Kidney epithelial cell (primary cell): ENCODE data around the gene ABI1. TPM values are rescaled to one million over a fixed set of nuclear protein-coding genes. Genes with fewer than 3 reads are reported as not detected.
"Not testable (repeated sequence)": the region's sequence is repeated elsewhere in the genome, so short reads cannot be mapped to it uniquely, and the experiment has no call there.

Source experiments
- DNase-seq: peaks from one replicate; pipeline ENCODE4 v3.0.0-alpha.2; 2010; ENCODE audit warnings: low read depth
- H3K27me3 ChIP-seq: 2 replicates; pipeline ENCODE4 v1.6.0; 2011; ENCODE audit warnings: low read length; ENCODE audit not compliant: control insufficient read depth, insufficient read depth
- H3K36me3 ChIP-seq: 2 replicates; pipeline ENCODE4 v1.5.1; 2011; ENCODE audit warnings: low read length; ENCODE audit not compliant: control insufficient read depth, insufficient read depth
- H3K4me3 ChIP-seq: 2 replicates; pipeline ENCODE4 v1.5.1; 2011; ENCODE audit warnings: low read depth, mild to moderate bottlenecking, control low read depth, low read length
- total RNA-seq: library from RNA; depleted of rRNA; stranded (reverse); fragments of >200 nt; gene quantifications from 2 replicates; pipeline ENCODE4 v1.2.3, GENCODE V29; 2015
- TF ChIP-seq, protein P1 (sequence below): IDR thresholded peaks from 2 replicates; pipeline ENCODE4 v1.5.1; 2011; ENCODE audit warnings: mild to moderate bottlenecking, moderate library complexity, low read length, control low read depth, inconsistent platforms; ENCODE audit not compliant: insufficient read depth, poor library complexity, severe bottlenecking

The ABI1 gene
- total RNA-seq, 1 donor from 2014 or later: 41.6 TPM

- no peaks in the 10 kb centered on the region for H3K27me3 ChIP-seq
- H3K36me3 ChIP-seq: no peaks in the 10 kb centered on the region
- TF ChIP-seq, protein P1, sequence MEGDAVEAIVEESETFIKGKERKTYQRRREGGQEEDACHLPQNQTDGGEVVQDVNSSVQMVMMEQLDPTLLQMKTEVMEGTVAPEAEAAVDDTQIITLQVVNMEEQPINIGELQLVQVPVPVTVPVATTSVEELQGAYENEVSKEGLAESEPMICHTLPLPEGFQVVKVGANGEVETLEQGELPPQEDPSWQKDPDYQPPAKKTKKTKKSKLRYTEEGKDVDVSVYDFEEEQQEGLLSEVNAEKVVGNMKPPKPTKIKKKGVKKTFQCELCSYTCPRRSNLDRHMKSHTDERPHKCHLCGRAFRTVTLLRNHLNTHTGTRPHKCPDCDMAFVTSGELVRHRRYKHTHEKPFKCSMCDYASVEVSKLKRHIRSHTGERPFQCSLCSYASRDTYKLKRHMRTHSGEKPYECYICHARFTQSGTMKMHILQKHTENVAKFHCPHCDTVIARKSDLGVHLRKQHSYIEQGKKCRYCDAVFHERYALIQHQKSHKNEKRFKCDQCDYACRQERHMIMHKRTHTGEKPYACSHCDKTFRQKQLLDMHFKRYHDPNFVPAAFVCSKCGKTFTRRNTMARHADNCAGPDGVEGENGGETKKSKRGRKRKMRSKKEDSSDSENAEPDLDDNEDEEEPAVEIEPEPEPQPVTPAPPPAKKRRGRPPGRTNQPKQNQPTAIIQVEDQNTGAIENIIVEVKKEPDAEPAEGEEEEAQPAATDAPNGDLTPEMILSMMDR: no peak
- no peak overlapping the region for H3K4me3 ChIP-seq
- DNase-seq: no peak
These were observed 2.6 kb downstream of the ABI1 start for GRCh38 chr10:26857991-26858706.

GRCh38 chr10:26857553-26857952 is 3.2 kb downstream of the ABI1 start:
- not testable (repeated sequence) for DNase-seq, H3K27me3 ChIP-seq, H3K36me3 ChIP-seq, H3K4me3 ChIP-seq

DNA sequence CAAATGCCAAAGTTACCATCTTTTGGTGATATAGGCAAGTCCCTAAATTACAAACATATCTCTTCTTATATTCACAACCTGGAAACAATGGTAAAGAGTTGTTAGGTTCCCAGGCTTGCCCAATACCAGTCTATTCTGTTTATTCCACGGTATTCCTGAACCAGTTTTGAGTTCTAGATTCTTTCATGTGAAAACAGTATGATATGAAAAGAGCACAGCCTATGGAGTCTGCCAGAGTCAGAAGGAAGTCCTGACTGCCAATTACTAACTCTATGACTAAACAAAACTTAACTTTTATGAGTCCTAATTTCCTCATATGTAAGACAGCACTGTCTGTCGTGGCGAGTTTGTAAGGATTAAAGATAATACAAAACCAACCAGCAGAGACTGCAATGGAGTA is 5.6 kb downstream of the ABI1 start:
- Histone ChIP-seq H3K36me3 (no peaks in the 10 kb centered on the region), H3K4me3 (no peak overlapping the region), H3K27me3 (no peaks in the 10 kb centered on the region)
- no peak for DNase-seq
- TF ChIP-seq, protein P1: no peak

DNA sequence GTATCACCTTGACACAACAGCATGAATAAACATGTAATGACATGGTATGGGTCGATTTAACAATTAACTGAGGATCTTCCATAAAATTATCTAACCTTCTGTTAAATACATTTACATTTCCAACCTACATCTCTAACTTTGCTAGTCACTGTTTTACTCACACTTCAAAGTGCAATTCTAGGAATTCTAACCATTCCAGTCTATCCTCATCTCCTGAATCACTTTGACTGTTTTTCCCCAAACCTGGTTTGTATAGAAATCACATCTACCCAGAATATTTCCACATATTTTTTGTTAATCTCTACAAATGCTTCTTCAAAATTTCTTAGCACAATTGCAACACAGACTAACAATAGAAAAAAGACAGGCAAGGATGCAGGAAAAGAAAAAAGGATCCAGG is 6.2 kb downstream of the ABI1 start:
- TF ChIP-seq, protein P1: no peak
- no peaks in the 10 kb centered on the region for H3K27me3 ChIP-seq

DNA sequence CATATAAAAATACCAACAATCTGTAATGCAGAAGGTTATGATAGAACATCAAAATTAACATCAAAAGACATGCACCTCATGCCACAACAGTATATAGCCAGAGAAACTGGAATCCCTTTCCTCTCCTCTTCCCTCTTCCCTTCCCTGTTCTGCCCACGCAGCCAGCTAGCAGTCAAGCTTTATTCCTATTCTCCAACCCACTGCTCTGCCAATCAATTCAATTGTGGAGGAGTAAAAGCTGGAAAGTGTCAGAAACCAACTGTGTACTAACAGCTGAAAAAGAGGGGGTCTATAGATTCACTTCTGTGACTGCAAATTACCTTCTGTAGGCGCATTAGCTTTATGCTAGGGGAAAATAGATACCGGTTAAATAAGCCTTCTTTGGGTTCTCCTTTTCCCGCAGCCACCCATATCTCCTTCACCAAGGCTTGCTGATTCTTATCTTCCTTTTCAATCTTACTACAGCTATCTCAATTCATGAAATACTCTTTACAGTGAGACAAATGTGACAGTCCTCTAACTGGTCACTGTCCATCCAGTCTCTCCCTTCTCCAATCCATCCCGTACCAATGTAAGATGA is 16.3 kb downstream of the ABI1 start:
- no peaks in the 10 kb centered on the region for H3K36me3 ChIP-seq
- no peak overlapping the region for H3K4me3 ChIP-seq
- H3K27me3 ChIP-seq: no peaks in the 10 kb centered on the region
- TF ChIP-seq, protein P1: no peak
- DNase-seq: no peak

More for the DNA sequence above, 6.2 kb downstream of the ABI1 start:
- DNase-seq: no peak
- Histone ChIP-seq H3K36me3 (no peaks in the 10 kb centered on the region), H3K4me3 (no peak overlapping the region)

- DNase-seq: no peak
- Histone ChIP-seq H3K4me3 (no peak overlapping the region), H3K27me3 (no peaks in the 10 kb centered on the region), H3K36me3 (no peaks in the 10 kb centered on the region)
- TF ChIP-seq, protein P1: no peak
These were observed 17.0 kb downstream of the ABI1 start for GRCh38 chr10:26843736-26844135.
